ENCODE results near the gene KRT77.

DNA sequence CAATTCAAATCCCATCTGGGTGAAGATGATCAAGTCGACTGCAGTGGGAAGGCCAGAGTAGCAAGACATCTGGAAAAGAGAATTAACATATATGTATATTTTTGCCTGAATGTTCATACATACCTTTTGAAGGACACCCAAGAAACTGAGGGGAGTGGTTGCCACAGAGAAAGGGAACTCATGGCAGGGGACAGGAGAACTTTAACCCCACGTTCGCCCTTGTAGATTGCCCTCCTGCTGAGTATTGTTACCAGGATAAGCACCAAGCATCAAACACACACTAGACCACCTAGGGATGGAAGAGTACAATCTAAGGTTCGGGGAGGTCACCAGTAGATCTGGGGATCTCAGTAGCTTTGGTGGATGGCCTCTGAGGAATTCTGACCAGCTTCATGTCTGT is 32.8 kb downstream of the KRT77 start:
- TF ChIP-seq, protein P1, sequence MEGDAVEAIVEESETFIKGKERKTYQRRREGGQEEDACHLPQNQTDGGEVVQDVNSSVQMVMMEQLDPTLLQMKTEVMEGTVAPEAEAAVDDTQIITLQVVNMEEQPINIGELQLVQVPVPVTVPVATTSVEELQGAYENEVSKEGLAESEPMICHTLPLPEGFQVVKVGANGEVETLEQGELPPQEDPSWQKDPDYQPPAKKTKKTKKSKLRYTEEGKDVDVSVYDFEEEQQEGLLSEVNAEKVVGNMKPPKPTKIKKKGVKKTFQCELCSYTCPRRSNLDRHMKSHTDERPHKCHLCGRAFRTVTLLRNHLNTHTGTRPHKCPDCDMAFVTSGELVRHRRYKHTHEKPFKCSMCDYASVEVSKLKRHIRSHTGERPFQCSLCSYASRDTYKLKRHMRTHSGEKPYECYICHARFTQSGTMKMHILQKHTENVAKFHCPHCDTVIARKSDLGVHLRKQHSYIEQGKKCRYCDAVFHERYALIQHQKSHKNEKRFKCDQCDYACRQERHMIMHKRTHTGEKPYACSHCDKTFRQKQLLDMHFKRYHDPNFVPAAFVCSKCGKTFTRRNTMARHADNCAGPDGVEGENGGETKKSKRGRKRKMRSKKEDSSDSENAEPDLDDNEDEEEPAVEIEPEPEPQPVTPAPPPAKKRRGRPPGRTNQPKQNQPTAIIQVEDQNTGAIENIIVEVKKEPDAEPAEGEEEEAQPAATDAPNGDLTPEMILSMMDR (conservative IDR thresholded peaks at IDR 0.05; ENCODE audit: low read depth, low read length), result no peak
- TF ChIP-seq EZH2phosphoT487 (IDR thresholded peaks at IDR 0.05; ENCODE audit: borderline replicate concordance, low read length), result no peak
- no peak for TF ChIP-seq EZH2 (IDR thresholded peaks at IDR 0.05; ENCODE audit: low read length, unreplicated experiment)

All from PC-3 (cell line).